NCI-H1694 treated with DMSO at 0.1 percent for 48 hours (cell line): Measurements from ENCODE around the gene ALPG.
"Not testable (repeated sequence)": the region's sequence is repeated elsewhere in the genome, so short reads cannot be mapped to it uniquely, and the experiment has no call there.

ENCODE experiments used
- DNase-seq: peaks from one replicate; lab custom pipeline; 2025; lab: John Stamatoyannopoulos, UW

ALPG gene

GRCh38 chr2:232440220-232441018 lies 33.8 kb downstream of the ALPG start:
- DNase-seq, result peak; percentile 42

- DNase-seq, result no peak
Observed at GRCh38 chr2:232441147-232441651, 34.6 kb downstream of the ALPG start.

- DNase-seq, result not testable (repeated sequence)
Observed at GRCh38 chr2:232441922-232442321, 35.3 kb downstream of the ALPG start.

- not testable (repeated sequence) for DNase-seq
Observed at GRCh38 chr2:232442431-232442830, 35.8 kb downstream of the ALPG start.

- not testable (repeated sequence) for DNase-seq
Observed at GRCh38 chr2:232443047-232443446, 36.4 kb downstream of the ALPG start.

GRCh38 chr2:232443669-232444408 lies 37.2 kb downstream of the ALPG start:
- DNase-seq, result not testable (repeated sequence)

GRCh38 chr2:232444409-232445148 lies 37.9 kb downstream of the ALPG start:
- DNase-seq, result no peak

GRCh38 chr2:232445149-232445885 lies 38.7 kb downstream of the ALPG start:
- DNase-seq, result not testable (repeated sequence)

GRCh38 chr2:232446266-232446777 lies 39.7 kb downstream of the ALPG start:
- DNase-seq, result not testable (repeated sequence)

- DNase-seq, result no peak
Observed at GRCh38 chr2:232447091-232447620, 40.5 kb downstream of the ALPG start.

- no peak for DNase-seq
Observed at GRCh38 chr2:232447638-232448303, 41.1 kb downstream of the ALPG start.

- no peak for DNase-seq
Observed at GRCh38 chr2:232448304-232448690, 41.7 kb downstream of the ALPG start.

GRCh38 chr2:232449964-232450363 lies 43.3 kb downstream of the ALPG start:
- DNase-seq, result no peak

GRCh38 chr2:232451645-232452044 lies 45.0 kb downstream of the ALPG start:
- not testable (repeated sequence) for DNase-seq

- no peak for DNase-seq
Observed at GRCh38 chr2:232454630-232455029, 48.0 kb downstream of the ALPG start.

GRCh38 chr2:232455426-232456255 lies 49.0 kb downstream of the ALPG start, which contains the start of gene ALPI:
TSS of gene ALPI (plus strand) at chr2:232456153. CDS start at chr2:232456200, 47 bp downstream.
- DNase-seq, result no peak

GRCh38 chr2:232456296-232457120 lies 49.9 kb downstream of the ALPG start:
- no peak for DNase-seq
